ENCODE data around the gene CPVL. TPM values are rescaled to one million over a fixed set of nuclear protein-coding genes. Genes with fewer than 3 reads are reported as not detected.

Gene CPVL
- total RNA-seq, 1 experiment from 2014 or later, result 26.9 TPM

DNA sequence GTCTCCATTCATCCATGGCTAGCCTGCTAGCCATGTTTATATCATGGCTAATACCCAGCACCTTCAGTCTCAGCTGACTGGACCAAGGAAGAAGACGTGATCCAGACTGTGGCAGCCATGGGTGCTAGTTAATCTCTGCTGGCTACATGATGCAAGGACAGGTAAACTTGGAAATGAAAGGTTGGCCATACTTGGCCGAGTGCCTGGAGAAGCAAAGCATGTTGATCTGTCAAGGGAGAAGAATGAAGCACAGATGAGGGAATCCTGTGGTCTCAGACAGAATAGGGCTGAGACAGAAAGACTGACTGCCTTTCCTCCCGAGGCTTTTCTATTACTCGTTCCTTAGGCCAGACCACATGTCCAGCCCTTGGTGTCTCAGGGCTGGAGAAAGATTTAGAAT is 41.1 kb downstream of the CPVL start:
- no peak overlapping the region for H3K56ac ChIP-seq (ENCODE audit: insufficient read length, low read depth, low read length)
- no peak overlapping the region for H4K91ac ChIP-seq (ENCODE audit: insufficient read length, low read depth, low read length)
- H2AFZ ChIP-seq (ENCODE audit: low read length), result no peak overlapping the region
- no peak for DNase-seq
- H3K79me1 ChIP-seq (ENCODE audit: insufficient read depth, low read depth, low read length, poor library complexity, severe bottlenecking), result no peaks in the 10 kb centered on the region
- Mint-ChIP-seq H3K27me3 (ENCODE audit: low read depth) (no peaks in the 10 kb centered on the region), H3K4me3 (no peak overlapping the region), H3K27ac (no peak overlapping the region), H3K36me3 (ENCODE audit: insufficient read depth in 1 of 3, low read depth in 3 of 3) (peaks cover 0 to 4% (median 0%) of the 10 kb centered on the region in 3 experiments; a peak in 2 of 7 replicates), H3K4me1 (peaks cover 5 to 9% of the 10 kb centered on the region in 2 experiments; a peak in 3 of 4 replicates), H3K9me3 (no peaks in the 10 kb centered on the region)
- H4K5ac ChIP-seq (ENCODE audit: insufficient read length, low read depth, low read length), result no peak overlapping the region
- no peak overlapping the region for H4K8ac ChIP-seq (replicated peaks; ENCODE audit: insufficient read length, low read depth, low read length)
- H4K20me1 ChIP-seq (ENCODE audit: control insufficient read depth, insufficient read depth, insufficient read length), result no peaks in the 10 kb centered on the region
- H3K27ac ChIP-seq (ENCODE audit: insufficient read length, low read depth, low read length), result no peak overlapping the region
- no peaks in the 10 kb centered on the region for H3K23me2 ChIP-seq (ENCODE audit: insufficient read length, low read depth, low read length, poor library complexity, severe bottlenecking)
- H2BK12ac ChIP-seq (ENCODE audit: insufficient read length, low read depth, low read length), result no peak overlapping the region
- H3K23ac ChIP-seq (ENCODE audit: insufficient read length, low read depth, low read length), result no peak overlapping the region
- H2BK20ac ChIP-seq (ENCODE audit: low read depth, low read length, poor library complexity, severe bottlenecking), result no peak overlapping the region
- no CpG with 5 or more reads among the region's 4 CpGs for WGBS (ENCODE audit: extremely low coverage, insufficient read length, low lambda C conversion rate)
- H3K14ac ChIP-seq (ENCODE audit: insufficient read depth, low read length), result no peak overlapping the region
- H3K4ac ChIP-seq (ENCODE audit: low read depth, low read length), result no peak overlapping the region
- no peak overlapping the region for H3K9ac ChIP-seq (ENCODE audit: extremely low read depth, insufficient read length, low read length)
- H2BK5ac ChIP-seq (ENCODE audit: insufficient read length, low read length), result no peak overlapping the region
- H2AK5ac ChIP-seq (ENCODE audit: insufficient read length, low read length), result no peak overlapping the region
- TF ChIP-seq, protein P1, sequence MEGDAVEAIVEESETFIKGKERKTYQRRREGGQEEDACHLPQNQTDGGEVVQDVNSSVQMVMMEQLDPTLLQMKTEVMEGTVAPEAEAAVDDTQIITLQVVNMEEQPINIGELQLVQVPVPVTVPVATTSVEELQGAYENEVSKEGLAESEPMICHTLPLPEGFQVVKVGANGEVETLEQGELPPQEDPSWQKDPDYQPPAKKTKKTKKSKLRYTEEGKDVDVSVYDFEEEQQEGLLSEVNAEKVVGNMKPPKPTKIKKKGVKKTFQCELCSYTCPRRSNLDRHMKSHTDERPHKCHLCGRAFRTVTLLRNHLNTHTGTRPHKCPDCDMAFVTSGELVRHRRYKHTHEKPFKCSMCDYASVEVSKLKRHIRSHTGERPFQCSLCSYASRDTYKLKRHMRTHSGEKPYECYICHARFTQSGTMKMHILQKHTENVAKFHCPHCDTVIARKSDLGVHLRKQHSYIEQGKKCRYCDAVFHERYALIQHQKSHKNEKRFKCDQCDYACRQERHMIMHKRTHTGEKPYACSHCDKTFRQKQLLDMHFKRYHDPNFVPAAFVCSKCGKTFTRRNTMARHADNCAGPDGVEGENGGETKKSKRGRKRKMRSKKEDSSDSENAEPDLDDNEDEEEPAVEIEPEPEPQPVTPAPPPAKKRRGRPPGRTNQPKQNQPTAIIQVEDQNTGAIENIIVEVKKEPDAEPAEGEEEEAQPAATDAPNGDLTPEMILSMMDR (conservative IDR thresholded peaks at IDR 0.05), result no peak
- no peaks in the 10 kb centered on the region for H3K9me3 ChIP-seq (ENCODE audit: control insufficient read depth, low read depth, low read length)
- no peaks in the 10 kb centered on the region; the same call in 1 of the 2 replicates for H3K4me1 ChIP-seq (ENCODE audit: insufficient read depth, low read length)
- H3T11ph ChIP-seq (ENCODE audit: low read length), result no peak overlapping the region
- H3K27me3 ChIP-seq (ENCODE audit: insufficient read depth, low read length), result no peaks in the 10 kb centered on the region
- H3K18ac ChIP-seq (ENCODE audit: insufficient read length, low read depth, low read length), result no peak overlapping the region
- no peak overlapping the region for H2BK120ac ChIP-seq (ENCODE audit: low read depth, low read length, poor library complexity, severe bottlenecking)
- H2BK15ac ChIP-seq (ENCODE audit: low read depth, low read length), result no peak overlapping the region
- no peaks in the 10 kb centered on the region for H3K79me2 ChIP-seq (ENCODE audit: insufficient read depth, low read length)
- no peak overlapping the region for H3K4me2 ChIP-seq (ENCODE audit: insufficient read depth, insufficient read length, low read length)

All from H9 (cell line).